Panc1 (cell line): Measurements from ENCODE around the gene FAM24B. TPM values are rescaled to one million over a fixed set of nuclear protein-coding genes. Genes with fewer than 3 reads are reported as not detected.

ENCODE experiments used
- ATAC-seq: fragments of 200-7000 bp; cut with Tn5 transposase; 2 replicates; pipeline ENCODE4 v1.9.1; 2020; ENCODE audit warnings: mild to moderate bottlenecking, moderate library complexity
- BruUV-seq: library from RNA; stranded (reverse); fragments of 400-500 nt; replicated peaks from 2 replicates; lab custom pipeline; 2021; lab: Mats Ljungman, UMichigan
- CTCF ChIA-PET: fragments of 300-600 bp; sonication (Branson Sonifier 250); formaldehyde crosslinking; loops from one replicate; lab custom pipeline; 2022; ENCODE audit warnings: antibody characterized with exemption; lab: Charles Lee
- POLR2A ChIA-PET: fragments of 300-600 bp; sonication (Branson Sonifier 250); formaldehyde crosslinking; loops from one replicate; lab custom pipeline; 2022; ENCODE audit warnings: antibody characterized with exemption; lab: Charles Lee
- DNase-seq: peaks from one replicate; pipeline ENCODE4 v3.0.0-alpha.2; 2010; ENCODE audit warnings: low read depth, low spot score
- H3K27ac ChIP-seq: 2 replicates; pipeline ENCODE4 v1.5.1; 2011; ENCODE audit warnings: mild to moderate bottlenecking, low read length, inconsistent platforms
- H3K27me3 ChIP-seq: fragments of 200-500 bp; sonication (Bioruptor generic); 2 replicates; pipeline ENCODE4 v1.6.0; 2014; ENCODE audit warnings: low read length, inconsistent platforms; ENCODE audit not compliant: control insufficient read depth, insufficient read depth
- H3K36me3 ChIP-seq: fragments of 200-500 bp; sonication (Bioruptor generic); 2 replicates; pipeline ENCODE4 v1.5.1; 2014; ENCODE audit warnings: inconsistent platforms, mild to moderate bottlenecking, low read length, moderate library complexity; ENCODE audit not compliant: control insufficient read depth, insufficient read depth
- H3K4me1 ChIP-seq: 2 replicates; pipeline ENCODE4 v1.5.1; 2011; ENCODE audit warnings: inconsistent platforms, mild to moderate bottlenecking, low read length, moderate library complexity; ENCODE audit not compliant: control insufficient read depth, insufficient read depth
- H3K4me3 ChIP-seq, 2 experiments: 2 replicates each; pipeline ENCODE4 v1.5.1; 2011 to 2012; ENCODE audit warnings: low read depth in 2 of 2, low read length in 2 of 2, mild to moderate bottlenecking in 2 of 2, inconsistent platforms in 1 of 2, moderate library complexity in 1 of 2
- H3K9me3 ChIP-seq: fragments of 200-500 bp; sonication (Bioruptor generic); 2 replicates; pipeline ENCODE4 v1.5.1; 2014; ENCODE audit warnings: low read depth, mild to moderate bottlenecking, inconsistent platforms, low read length, moderate library complexity; ENCODE audit not compliant: control insufficient read depth, insufficient read depth
- POLR2AphosphoS5 ChIP-seq: IDR thresholded peaks from 2 replicates; pipeline ENCODE4 v1.6.1; 2012; ENCODE audit warnings: mild to moderate bottlenecking, low read depth, low read length, moderate library complexity
- SIN3A ChIP-seq: IDR thresholded peaks from 2 replicates; pipeline ENCODE4 v1.6.1; 2012; ENCODE audit warnings: low read depth, mild to moderate bottlenecking, low read length, moderate library complexity, borderline replicate concordance; ENCODE audit not compliant: insufficient read depth
- TCF7L2 ChIP-seq: IDR thresholded peaks from 2 replicates; pipeline ENCODE4 v1.6.1; 2011; ENCODE audit warnings: mild to moderate bottlenecking, low read depth, low read length, inconsistent platforms
- in situ Hi-C: cut with HindIII; loops from 2 replicates; pipeline ENCODE4 v1.10.0; 2016; ENCODE audit warnings: low sequenced_read_pairs, low pct_unique_long_range_greater_than_20kb
- intact Hi-C: fragments of 100-400 bp; cut with micrococcal nuclease; formaldehyde crosslinking; loops from one replicate; pipeline ENCODE4 v1.10.0; 2022; ENCODE audit not compliant: unreplicated experiment
- total RNA-seq: library from RNA; stranded (reverse); gene quantifications from one replicate; pipeline ENCODE4 v1.2.1, GENCODE V29; 2021; ENCODE audit not compliant: unreplicated experiment
- TF ChIP-seq, protein P1 (sequence below): fragments of 450-650 bp; IDR thresholded peaks from 2 replicates; pipeline ENCODE4 v1.5.1; 2017; ENCODE audit warnings: mild to moderate bottlenecking
- TF ChIP-seq, protein P2 (sequence below), 2 experiments: IDR thresholded peaks; 2 replicates each; pipeline ENCODE4 v1.6.1; 2011 to 2012; ENCODE audit warnings: low read depth in 2 of 2, control low read depth in 1 of 2, low read length in 1 of 2, mild to moderate bottlenecking in 1 of 2, moderate library complexity in 1 of 2; ENCODE audit not compliant: insufficient read depth in 1 of 2

FAM24B gene
- total RNA-seq, 1 experiment from 2014 or later: 21.3 TPM

DNA sequence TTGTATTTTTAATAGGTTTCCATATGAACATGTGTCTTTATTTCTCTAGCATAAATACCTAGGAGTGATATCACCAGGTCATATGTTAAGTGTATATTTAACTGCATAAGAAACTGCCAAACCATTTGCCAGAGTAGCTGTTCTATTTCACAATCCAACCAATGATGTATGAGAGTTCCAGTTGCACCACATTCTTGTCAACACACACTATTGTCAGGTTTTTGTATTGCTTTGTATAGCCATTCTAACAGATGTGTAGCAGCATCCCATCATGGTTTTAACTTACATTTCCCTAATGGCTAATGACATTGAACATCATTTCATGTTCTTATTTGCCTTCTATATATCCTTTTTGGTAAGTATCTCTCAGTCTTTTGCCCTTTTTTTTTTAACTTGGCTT is 37.8 kb downstream of the FAM24B start:
- Histone ChIP-seq H3K4me3 (no peak overlapping the region), H3K27ac (no peak overlapping the region), H3K36me3 (no peaks in the 10 kb centered on the region; the same call in 1 of the 2 replicates), H3K27me3 (no peaks in the 10 kb centered on the region), H3K4me1 (no peaks in the 10 kb centered on the region), H3K9me3 (peaks cover 12% of the 10 kb centered on the region; the same call in 1 of the 2 replicates)
- ChIA-PET CTCF (no interaction called here), POLR2A (no interaction called here)
- DNase-seq: no peak
- no TSS peak for BruUV-seq
- intact Hi-C loops (no loop called here), in situ Hi-C loops (no loop called here)
- TF ChIP-seq, protein P1, sequence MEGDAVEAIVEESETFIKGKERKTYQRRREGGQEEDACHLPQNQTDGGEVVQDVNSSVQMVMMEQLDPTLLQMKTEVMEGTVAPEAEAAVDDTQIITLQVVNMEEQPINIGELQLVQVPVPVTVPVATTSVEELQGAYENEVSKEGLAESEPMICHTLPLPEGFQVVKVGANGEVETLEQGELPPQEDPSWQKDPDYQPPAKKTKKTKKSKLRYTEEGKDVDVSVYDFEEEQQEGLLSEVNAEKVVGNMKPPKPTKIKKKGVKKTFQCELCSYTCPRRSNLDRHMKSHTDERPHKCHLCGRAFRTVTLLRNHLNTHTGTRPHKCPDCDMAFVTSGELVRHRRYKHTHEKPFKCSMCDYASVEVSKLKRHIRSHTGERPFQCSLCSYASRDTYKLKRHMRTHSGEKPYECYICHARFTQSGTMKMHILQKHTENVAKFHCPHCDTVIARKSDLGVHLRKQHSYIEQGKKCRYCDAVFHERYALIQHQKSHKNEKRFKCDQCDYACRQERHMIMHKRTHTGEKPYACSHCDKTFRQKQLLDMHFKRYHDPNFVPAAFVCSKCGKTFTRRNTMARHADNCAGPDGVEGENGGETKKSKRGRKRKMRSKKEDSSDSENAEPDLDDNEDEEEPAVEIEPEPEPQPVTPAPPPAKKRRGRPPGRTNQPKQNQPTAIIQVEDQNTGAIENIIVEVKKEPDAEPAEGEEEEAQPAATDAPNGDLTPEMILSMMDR: no peak
- TF ChIP-seq SIN3A (no peak), POLR2AphosphoS5 (no peak), TCF7L2 (no peak)
- TF ChIP-seq, protein P2, sequence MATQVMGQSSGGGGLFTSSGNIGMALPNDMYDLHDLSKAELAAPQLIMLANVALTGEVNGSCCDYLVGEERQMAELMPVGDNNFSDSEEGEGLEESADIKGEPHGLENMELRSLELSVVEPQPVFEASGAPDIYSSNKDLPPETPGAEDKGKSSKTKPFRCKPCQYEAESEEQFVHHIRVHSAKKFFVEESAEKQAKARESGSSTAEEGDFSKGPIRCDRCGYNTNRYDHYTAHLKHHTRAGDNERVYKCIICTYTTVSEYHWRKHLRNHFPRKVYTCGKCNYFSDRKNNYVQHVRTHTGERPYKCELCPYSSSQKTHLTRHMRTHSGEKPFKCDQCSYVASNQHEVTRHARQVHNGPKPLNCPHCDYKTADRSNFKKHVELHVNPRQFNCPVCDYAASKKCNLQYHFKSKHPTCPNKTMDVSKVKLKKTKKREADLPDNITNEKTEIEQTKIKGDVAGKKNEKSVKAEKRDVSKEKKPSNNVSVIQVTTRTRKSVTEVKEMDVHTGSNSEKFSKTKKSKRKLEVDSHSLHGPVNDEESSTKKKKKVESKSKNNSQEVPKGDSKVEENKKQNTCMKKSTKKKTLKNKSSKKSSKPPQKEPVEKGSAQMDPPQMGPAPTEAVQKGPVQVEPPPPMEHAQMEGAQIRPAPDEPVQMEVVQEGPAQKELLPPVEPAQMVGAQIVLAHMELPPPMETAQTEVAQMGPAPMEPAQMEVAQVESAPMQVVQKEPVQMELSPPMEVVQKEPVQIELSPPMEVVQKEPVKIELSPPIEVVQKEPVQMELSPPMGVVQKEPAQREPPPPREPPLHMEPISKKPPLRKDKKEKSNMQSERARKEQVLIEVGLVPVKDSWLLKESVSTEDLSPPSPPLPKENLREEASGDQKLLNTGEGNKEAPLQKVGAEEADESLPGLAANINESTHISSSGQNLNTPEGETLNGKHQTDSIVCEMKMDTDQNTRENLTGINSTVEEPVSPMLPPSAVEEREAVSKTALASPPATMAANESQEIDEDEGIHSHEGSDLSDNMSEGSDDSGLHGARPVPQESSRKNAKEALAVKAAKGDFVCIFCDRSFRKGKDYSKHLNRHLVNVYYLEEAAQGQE (IDR thresholded peaks at IDR 0.05; ENCODE audit: insufficient read depth in 1 of 2, low read depth in 2 of 2, low read length in 1 of 2): no peak
- ATAC-seq: no peak

DNA sequence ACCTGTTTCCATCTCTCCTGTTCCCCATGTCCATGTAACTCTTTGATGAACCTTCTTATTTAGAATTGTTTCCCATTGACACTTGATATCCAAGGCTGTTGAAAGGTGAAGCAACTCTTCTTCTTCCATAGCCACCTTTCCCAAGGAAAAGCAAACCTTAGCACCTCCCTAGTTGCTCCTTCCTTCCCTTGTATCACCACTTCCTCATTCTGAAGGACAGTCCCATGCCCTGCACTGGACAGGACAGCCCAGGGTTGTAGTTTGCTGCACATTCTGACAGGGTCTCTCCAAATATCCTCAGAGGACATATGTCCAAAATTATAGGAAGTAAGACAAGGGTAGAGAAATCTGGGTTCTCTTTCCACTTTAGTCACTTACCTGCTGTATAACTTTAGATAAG is 39.9 kb downstream of the FAM24B start:
- BruUV-seq: no TSS peak
- Histone ChIP-seq H3K27me3 (no peaks in the 10 kb centered on the region), H3K4me1 (no peaks in the 10 kb centered on the region), H3K4me3 (no peak overlapping the region), H3K9me3 (peaks cover 12% of the 10 kb centered on the region; the same call in 1 of the 2 replicates), H3K36me3 (peaks cover 7% of the 10 kb centered on the region), H3K27ac (no peak overlapping the region)
- ChIA-PET POLR2A (no interaction called here), CTCF (no interaction called here)
- in situ Hi-C loops (no loop called here), intact Hi-C loops (no loop called here)
- ATAC-seq (no peak), DNase-seq (no peak)
- TF ChIP-seq TCF7L2: no peak
- TF ChIP-seq, protein P2 (IDR thresholded peaks at IDR 0.05; ENCODE audit: insufficient read depth in 1 of 2, low read depth in 2 of 2, low read length in 1 of 2): no peak
- no peak for TF ChIP-seq POLR2AphosphoS5
- TF ChIP-seq, protein P1: no peak
- TF ChIP-seq SIN3A: no peak
